HG03060 (cell line): ENCODE results near the gene EIF4B.
"Not testable (repeated sequence)": the region's sequence is repeated elsewhere in the genome, so short reads cannot be mapped to it uniquely, and the experiment has no call there.

Experiments used
- ATAC-seq: cut with Tn5 transposase; IDR thresholded peaks from one replicate; pipeline ENCODE4 v1.9.1; 2021; ENCODE audit warnings: low read depth, moderate number of reproducible peaks; ENCODE audit not compliant: unreplicated experiment

The EIF4B gene

DNA sequence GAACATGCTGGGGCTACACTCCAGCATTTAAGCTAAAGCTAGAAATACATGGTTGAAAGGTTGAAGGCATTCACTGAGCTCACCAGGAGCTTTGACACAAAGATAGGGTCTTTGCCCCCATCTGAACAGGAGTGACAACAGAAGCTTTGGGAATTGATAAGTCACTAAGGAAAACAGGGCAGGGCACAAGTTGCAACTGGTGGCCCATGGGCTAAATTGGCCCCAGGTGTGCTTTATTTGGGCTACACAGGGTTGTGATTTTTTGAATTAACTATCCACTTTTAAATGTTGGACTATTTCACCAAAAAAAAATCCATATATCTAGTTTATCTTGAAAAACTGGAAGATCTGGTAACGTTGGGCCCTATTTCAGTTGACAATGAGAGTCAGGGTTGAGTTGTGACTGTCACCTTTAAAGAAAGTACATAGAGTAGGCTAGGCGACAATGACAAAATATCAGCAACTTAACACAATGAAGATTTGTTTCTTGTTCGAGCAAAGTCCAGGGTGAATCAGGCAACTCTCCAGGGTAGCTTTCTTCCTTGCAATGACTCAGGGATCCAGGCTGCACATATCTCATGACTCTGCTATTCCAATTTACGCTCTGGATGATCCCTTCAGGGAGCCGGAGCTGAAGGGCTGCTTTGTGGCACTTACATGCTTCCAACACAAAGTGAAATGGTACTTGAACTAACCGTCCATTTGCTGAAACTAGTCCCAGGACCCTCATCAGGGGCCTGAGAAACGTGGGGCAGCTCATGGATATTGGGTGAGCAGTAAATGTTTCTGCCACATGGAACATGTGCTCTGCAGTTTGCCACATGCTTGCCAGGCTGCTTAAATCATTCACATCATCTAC is 13.3 kb upstream of the EIF4B start:
- no peak for ATAC-seq

DNA sequence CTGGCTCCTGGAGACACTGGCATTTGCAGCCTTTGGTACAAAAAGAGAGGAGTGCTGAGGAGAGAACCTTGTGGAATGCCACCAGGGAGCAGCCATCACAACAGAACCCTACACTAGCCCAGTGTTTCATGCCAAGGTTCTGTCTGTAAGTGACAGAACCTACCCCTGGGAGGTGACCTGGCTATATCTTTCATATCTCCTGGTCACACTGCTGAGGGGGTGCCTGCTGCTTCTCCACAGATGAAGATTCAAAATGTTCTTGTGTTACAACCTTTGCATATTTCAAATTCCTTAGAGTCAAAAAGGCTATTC is 12.7 kb upstream of the EIF4B start:
- ATAC-seq: no peak

DNA sequence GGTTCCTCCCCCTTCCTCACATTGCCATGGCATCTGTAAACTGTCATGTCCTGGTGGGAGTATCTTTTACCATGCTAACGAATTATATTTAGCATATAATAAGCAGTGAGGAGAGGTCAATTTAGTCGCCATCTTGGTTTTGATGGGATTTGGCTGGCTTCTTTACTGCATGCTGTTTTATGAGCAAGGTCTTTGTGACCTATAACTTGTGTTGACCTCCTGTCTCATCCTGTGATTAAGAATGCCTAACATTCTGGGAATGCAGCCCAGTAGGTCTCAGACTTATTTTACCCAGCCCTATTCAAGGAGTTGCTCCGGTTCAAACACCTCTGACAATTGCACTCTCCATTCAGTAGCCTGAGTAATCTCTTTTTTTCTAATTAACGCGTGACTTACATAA is 2.1 kb upstream of the EIF4B start:
- no peak for ATAC-seq

DNA sequence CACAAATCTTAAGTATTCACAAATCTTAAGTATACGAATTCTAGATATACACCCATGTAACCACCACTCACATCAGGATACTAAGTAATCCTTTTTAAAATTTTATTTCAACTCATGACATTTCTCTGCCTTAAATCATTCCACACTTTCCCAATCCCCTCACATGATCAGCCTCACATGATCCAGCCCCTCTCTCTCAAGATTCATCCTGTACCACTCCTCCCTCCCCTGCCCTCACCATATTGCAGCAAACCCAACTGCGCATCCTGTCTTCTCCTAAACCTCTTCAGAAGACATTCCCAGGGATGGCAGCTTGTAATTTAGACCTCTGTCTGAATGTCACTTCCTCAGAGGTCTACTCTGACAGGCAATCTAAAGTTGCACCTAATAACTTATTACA is 1.7 kb upstream of the EIF4B start:
- no peak for ATAC-seq

DNA sequence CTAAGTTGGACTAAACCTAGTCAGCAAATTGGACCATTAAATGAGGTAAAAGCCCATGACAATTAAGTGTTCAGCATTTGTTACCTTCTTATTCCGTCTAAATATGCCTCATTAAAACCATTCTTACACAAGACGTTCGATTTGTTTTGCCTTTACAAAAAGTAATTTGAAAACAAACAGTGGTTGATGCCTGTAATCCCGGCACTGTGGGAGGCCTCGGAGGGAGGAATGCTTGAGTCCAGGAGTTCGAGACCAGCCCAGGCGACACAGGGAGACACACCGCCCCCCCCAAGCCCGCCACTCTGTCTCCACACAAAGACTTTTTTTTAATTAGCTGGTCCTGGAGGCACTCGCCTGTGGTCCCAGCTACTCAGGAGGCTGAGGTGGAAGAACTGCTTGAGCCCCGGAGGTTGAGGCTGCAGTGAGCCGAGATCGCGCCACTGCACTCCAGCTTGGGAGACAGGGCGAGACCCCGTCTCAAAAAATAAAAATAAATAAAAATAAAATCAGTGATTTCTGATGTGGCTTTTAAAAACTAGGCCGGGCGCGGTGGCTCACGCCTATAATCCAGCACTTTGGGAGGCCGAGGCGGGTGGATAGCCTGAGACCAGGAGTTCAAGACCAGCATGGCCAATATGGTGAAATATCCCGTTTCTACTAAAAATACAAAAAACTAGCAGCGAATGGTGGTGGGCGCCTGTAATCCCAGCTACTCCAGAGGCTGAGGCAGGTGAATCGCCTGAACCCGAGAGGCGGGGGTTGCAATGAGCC is 856 bp upstream of the EIF4B start:
- no peak for ATAC-seq

DNA sequence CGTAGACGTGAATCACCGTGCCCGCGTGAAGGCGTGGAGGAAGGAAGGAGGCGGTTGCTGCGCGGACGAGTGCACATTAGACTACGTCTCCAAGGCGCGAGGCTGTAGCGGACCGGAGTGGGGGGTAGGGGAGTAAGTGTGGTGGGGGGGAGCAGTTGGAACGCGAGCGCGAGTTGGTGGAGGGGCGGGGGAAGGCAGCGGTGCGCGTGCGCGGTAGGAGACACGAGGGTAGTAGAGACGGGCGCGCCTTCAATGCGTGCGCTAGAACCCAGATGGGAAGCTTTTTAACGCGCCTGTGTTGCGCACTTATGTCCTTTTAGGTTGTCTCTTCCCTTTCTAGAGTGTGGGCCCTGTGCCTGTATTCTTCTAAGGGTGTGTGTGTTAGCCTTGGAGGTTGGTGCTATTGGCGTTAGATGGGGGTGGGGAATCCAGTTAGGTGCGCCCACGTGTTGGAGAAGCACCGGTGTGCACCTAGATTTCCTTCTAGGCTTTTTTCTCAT is 604 bp downstream of the EIF4B start:
- ATAC-seq: no peak

DNA sequence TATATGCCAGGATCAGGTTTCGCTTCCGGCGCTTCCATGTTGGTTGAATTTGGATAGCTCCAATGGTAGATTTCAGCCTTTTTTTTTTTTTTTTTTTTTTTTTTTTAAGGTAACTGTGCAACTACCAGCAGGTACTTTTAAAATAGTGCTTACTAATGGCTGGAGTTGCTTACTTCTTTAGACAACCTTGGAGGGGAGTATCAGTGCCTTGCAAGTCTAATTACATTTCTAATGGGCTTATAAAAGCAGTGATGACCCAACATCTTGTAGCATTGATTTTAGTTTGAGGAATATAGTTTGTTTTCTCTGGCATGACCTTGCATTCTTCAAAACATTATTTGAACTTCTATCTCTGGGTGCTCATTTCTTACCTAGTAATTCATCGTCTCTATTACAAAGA is 1.1 kb downstream of the EIF4B start:
- no peak for ATAC-seq

DNA sequence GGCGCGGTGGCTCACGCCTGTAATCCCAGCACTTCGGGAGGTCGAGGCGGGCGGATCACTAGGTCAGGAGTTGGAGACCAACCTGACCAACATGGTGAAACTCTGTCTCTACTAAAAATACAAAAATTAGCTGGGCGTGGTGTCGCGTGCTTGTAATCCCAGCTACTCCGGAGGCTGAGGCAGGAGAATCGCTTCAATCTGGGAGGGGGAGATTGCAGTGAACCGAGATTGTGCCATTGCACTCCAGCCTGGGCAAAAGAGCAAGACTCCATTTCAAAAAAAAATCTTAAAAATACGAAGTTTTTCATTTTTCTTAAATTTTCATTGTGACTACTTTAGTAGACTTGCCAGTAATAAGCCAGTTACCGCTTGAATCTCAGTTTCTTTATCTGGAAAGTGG is 2.5 kb downstream of the EIF4B start:
- not testable (repeated sequence) for ATAC-seq

DNA sequence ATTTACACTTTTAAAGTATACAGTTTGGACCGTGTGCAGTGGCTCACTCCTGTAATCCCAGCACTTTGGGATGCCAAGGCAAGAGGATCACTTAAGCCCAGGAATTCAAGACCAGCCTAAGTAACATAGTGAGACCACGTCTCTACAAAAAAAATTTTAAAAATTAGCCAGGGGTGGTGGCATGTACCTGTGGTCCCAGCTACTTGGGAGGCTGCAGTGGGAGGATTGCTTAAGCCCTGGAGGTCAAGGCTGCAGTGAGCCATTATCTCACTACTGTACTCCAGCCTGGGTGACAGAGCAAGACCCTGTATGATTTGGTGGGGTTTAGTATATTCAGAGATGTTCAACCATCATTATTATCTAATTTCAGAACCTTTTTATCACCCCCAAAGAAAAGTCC is 4.7 kb downstream of the EIF4B start:
- no peak for ATAC-seq

DNA sequence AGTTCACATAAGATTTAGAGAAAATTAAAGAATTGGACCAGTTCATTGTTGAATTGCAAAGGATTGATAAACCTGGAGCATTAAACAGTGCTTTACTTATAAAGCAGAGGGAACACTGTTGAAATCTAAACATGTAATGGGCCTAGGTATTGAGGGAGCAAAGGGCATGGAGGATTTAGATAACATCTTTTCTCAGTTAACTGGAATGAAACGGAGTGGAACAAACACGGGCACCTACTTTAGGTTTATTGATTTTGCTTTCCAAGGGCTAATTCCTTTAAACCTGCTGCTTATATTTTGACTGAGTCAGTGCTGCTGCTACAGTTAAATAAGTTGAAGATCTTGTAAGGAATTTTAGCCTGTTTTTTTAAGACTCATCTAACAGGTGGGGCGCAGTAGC is 5.6 kb downstream of the EIF4B start:
- no peak for ATAC-seq

DNA sequence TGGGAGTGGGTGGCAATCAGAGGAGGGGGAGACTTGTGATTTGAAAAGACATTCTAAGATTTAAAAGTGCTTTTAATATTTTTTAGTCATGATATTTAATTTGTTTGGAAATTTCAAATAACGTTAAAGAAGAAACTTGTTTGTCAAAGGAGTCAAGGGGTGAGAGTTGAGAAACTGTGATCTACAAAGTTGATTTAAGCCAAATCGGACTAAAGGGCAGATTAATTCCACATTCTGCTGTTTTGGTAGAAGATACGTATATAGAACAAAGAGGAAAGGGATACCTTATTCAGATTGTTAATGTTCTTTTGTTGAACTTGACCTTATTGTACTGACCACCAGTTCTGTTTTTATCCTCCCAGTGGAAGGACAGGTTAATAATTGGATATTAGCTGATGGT is 6.7 kb downstream of the EIF4B start:
- no peak for ATAC-seq

DNA sequence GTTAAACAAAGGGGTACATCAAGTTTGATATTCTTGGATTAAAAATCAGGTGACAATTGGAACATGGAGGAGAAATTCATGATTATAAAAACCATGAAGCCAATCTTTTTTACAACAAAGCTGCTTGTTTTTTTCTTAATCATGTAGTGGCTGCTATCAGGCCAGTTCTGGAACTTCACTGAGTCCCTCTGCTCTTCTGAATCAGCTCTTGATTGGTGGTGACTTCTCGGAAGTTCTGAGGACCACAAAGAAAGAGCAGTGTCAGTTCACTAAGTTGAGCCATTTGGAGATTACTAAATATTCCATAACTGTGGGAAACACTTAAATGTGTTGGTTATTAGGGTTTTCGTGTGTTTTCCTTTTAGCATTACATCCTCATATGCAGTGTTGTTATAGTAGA is 8.5 kb downstream of the EIF4B start:
- ATAC-seq: no peak

DNA sequence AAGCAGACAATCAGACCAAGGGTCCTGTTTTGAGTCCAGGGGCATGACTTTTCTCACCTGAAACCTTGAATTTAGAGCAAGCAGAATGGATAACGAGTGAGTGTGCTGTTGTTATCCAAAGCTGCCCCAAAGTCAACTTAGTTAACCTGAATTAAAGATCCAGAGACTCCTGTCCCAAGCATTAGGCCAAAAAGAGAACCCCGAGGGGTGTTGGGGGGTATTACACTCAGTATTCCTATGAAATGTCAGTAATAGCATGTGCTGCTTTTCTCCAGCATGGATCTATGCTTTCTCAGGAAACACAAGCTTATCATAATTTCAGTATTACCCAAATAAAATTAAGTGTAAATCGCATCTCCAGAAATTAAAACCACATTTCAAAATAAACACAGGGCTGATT is 19.0 kb downstream of the EIF4B start:
- no peak for ATAC-seq

DNA sequence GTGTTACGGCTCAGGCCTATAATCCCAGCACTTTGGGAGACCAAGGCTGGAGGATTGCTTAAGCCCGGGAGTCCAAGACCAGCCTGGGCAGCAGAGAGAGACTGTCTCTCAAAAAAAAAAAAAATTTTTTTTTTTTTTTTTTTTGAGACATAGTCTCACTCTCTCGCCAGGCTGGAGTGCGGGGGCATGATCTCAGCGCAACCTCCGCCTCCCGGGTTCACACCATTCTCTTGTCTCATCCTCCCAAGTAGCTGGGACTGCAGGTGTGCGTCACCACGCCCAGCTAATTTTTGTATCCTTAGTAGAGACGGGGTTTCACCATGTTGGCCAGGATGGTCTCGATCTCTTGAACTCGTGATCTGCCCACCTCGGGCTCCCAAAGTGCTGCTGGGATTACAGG is 20.8 kb downstream of the EIF4B start:
- not testable (repeated sequence) for ATAC-seq

DNA sequence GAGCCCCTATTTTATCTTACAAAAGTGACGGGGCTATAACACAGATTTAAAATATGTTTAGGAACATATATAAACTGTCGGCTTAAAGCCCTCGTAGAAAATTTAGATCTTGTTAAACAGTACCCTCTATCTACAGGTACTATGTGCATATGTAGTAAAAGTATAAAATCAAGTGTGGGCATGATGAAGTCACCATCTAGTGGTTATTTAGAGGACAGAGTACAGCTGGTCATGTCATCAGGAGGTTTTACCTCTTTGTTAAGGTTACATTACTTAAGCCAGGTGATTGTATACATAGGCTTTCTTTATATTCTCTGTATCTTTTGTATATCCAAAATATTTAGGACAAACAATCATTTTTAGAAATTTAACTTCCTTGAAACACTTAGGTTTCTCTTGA is 25.4 kb downstream of the EIF4B start:
- no peak for ATAC-seq

DNA sequence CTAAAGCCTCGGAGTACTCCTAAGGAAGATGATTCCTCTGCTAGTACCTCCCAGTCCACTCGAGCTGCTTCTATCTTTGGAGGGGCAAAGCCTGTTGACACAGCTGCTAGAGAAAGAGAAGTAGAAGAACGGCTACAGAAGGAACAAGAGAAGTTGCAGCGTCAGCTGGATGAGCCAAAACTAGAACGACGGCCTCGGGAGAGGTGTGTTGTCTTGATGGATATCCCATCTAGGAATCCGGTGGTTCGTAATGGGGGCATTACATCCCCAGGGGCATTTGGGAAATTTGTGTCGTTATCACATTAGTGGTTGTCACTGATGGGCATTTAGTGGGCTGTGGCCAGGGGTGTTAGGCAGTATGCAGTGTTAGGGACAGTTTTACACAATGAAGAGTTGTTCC is 27.6 kb downstream of the EIF4B start:
- ATAC-seq: not testable (repeated sequence)

DNA sequence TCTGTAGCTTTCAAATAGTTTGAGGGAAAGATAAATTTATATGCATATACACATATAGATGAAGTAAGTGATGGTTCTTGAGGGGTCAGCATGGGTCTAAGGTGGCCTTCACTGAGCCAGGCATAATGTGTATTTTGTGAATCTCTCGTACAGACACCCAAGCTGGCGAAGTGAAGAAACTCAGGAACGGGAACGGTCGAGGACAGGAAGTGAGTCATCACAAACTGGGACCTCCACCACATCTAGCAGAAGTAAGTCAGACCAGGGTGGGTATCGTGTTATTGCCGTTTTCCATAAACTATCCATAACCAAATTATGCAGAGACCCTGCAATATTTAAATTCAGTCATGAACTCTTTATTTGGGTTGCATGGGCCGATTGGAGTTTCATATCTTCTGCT is 28.2 kb downstream of the EIF4B start:
- no peak for ATAC-seq

DNA sequence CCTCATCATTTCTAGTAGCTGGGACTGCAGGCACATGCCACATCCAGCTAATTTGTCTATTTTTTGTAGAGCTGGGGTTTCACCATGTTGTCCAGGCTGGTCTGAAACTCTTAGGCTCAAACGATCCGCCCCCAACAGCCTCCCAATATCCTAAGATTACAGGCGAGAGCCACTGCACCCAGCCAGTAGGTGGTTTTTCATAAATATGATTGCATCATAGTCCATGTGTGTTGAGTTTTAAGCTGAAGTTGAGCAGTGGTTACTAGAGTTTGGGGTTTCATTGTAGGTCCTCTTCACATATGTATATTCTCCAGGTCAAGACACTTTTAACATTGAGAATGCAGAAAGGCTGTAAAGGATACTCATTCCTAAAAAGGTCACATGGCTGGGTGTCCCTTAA is 30.5 kb downstream of the EIF4B start:
- ATAC-seq: no peak

DNA sequence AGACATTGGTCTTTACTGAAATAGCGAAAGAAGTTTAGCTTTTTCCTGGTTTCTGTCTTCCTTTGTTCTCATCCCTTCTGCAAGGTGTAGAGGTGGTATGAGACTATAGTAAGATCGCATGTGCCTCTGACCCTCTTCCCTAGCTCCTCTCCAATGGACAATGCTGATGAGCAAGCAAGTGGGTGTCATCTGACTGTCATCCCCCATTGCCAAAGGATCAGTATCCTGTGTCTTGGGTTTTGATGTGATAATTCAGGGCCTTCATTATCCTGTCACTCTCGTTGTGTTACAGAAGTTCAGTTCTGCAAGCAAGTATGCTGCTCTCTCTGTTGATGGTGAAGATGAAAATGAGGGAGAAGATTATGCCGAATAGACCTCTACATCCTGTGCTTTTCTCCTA is 33.6 kb downstream of the EIF4B start:
- no peak for ATAC-seq

DNA sequence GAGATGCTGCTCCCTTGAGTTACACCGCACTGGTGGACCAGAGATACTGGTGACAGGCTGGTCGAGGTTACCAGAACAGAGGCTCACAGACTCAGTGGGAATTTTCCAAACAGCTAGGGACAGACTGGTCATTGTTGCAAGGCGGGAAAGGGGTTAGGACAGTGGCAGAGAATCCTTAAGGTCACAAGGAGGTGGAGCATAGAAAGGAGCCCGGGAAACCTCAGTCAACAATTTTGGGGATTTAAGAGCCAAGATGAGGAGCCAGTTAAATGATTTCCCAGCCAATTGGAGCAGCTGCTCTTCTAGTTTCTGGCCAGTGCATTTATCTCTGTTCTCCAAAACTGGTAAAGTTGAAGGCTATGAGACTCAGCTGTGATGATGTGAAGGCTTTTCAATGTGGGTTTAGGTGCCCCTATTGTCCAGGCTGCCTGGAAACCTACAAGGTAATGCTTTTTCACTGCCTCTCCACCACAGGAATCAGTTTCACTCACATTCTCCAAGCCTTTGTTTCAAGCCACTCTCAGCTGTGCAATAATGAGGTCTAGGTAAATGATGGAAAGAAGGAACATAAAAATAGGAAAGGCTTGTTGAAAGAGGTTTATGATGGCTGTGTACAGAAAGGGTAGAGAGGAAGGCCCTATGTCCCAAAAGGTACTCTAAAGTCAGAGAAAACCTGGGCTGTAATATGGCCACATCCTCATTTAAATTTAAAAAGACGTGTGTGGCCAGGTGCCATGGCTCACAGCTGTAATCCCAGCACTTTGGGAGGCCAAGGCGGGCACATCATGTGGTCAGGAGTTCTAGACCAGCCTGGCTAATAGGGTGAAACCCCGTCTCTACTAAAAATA is 36.6 kb downstream of the EIF4B start:
- ATAC-seq: no peak

DNA sequence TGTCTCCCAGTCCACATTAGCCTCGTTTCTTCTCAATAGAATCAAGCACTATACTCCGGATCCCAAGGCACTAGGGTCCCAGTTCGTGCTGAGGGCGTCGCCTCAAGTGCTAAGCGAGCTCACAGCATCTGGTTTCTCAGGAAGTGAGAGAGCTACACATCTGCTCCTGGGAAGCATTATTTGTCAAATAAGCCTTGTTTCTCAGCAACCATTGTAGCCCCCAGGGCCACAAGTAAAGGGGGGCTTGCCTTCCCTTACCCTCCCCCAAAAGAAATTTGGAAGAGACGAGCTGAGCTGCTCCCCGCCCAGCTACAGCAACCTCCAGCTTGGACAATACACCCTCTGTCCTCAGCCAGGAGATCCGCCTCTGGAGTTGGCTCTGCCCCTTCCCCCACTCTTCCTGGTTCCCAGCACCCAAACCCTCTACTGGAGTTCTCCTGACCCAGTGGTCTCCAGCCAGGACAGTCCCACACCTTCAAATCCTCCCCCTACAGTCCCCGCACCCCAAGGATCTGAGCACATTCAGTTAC is 37.9 kb downstream of the EIF4B start:
- ATAC-seq: no peak
